Measurements from ENCODE around the gene RAB11FIP4.

GRCh38 chr17:31484821-31485220, 93.3 kb downstream of the RAB11FIP4 start:
- TF ChIP-seq CTCF (IDR thresholded peaks at IDR 0.05; ENCODE audit: low read depth, low read length, poor library complexity, severe bottlenecking) (no peak), EZH2phosphoT487 (IDR thresholded peaks at IDR 0.05; ENCODE audit: borderline replicate concordance, low read length) (no peak)
